SK-N-SH (cell line): ENCODE measurements around the gene SEC14L6.

ENCODE experiments used
- JUND ChIP-seq: IDR thresholded peaks from 2 replicates; pipeline ENCODE4 v1.4.0; 2012
- RCOR1 ChIP-seq: fragments of 150-350 bp; IDR thresholded peaks from 2 replicates; pipeline ENCODE4 v1.6.1; 2017; ENCODE audit warnings: antibody characterized with exemption, low read length
- TF ChIP-seq, protein P1 (sequence below): fragments of 200-600 bp; sonication (generic); IDR thresholded peaks from 2 replicates; pipeline ENCODE4 v1.6.1; 2017; ENCODE audit warnings: antibody characterized with exemption, mild to moderate bottlenecking, moderate library complexity
- TF ChIP-seq, protein P2 (sequence below): IDR thresholded peaks from 2 replicates; pipeline ENCODE4 v1.4.0; 2012; ENCODE audit warnings: low read depth

DNA sequence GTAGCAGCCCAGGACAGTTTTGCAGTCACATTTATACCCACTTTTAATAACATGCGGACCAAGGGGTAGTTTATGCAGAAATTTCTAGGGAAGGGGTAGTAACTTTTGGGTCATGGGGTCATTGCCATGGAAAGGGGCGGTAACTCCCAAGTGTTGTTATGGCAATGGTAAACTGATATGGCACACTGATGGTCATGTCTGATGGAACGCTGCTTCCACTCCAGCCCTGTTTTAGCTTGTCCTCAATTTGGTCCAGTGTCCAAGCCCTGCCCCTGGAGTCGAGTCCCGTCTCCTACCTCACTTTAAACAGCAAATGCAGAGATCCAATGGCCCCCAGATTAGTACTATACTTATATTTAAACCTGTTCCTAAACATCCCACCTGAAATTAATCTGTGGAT lies 29.8 kb downstream of the SEC14L6 start:
- TF ChIP-seq, protein P1, sequence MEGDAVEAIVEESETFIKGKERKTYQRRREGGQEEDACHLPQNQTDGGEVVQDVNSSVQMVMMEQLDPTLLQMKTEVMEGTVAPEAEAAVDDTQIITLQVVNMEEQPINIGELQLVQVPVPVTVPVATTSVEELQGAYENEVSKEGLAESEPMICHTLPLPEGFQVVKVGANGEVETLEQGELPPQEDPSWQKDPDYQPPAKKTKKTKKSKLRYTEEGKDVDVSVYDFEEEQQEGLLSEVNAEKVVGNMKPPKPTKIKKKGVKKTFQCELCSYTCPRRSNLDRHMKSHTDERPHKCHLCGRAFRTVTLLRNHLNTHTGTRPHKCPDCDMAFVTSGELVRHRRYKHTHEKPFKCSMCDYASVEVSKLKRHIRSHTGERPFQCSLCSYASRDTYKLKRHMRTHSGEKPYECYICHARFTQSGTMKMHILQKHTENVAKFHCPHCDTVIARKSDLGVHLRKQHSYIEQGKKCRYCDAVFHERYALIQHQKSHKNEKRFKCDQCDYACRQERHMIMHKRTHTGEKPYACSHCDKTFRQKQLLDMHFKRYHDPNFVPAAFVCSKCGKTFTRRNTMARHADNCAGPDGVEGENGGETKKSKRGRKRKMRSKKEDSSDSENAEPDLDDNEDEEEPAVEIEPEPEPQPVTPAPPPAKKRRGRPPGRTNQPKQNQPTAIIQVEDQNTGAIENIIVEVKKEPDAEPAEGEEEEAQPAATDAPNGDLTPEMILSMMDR: no peak
- TF ChIP-seq RCOR1 (no peak), JUND (no peak)
- TF ChIP-seq, protein P2, sequence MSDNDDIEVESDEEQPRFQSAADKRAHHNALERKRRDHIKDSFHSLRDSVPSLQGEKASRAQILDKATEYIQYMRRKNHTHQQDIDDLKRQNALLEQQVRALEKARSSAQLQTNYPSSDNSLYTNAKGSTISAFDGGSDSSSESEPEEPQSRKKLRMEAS: no peak
